Ishikawa (cell line): ENCODE results near the gene ZBTB46.

Experiments used
- CEBPB ChIP-seq: IDR thresholded peaks from 2 replicates; pipeline ENCODE4 v1.6.1; 2012
- CREB1 ChIP-seq: IDR thresholded peaks from 2 replicates; pipeline ENCODE4 v1.6.1; 2012; ENCODE audit warnings: low read depth
- EGR1 ChIP-seq: IDR thresholded peaks from 2 replicates; pipeline ENCODE4 v1.6.1; 2012
- EP300 ChIP-seq: IDR thresholded peaks from 2 replicates; pipeline ENCODE4 v1.6.1; 2012; ENCODE audit warnings: borderline replicate concordance
- FOXM1 ChIP-seq: IDR thresholded peaks from 2 replicates; pipeline ENCODE4 v1.6.1; 2012; ENCODE audit warnings: low read depth, borderline replicate concordance
- NFIC ChIP-seq: IDR thresholded peaks from 2 replicates; pipeline ENCODE4 v1.6.1; 2012
- RAD21 ChIP-seq: IDR thresholded peaks from 2 replicates; pipeline ENCODE4 v1.6.1; 2012; ENCODE audit warnings: low read depth
- TAF1 ChIP-seq: IDR thresholded peaks from 2 replicates; pipeline ENCODE4 v1.6.1; 2012; ENCODE audit warnings: low read depth, mild to moderate bottlenecking
- TCF12 ChIP-seq: IDR thresholded peaks from 2 replicates; pipeline ENCODE4 v1.6.1; 2012; ENCODE audit warnings: low read depth
- TEAD4 ChIP-seq: IDR thresholded peaks from 2 replicates; pipeline ENCODE4 v1.6.1; 2012
- YY1 ChIP-seq: IDR thresholded peaks from 2 replicates; pipeline ENCODE4 v1.6.1; 2012; ENCODE audit warnings: low read depth
- ZBTB7A ChIP-seq: IDR thresholded peaks from 2 replicates; pipeline ENCODE4 v1.6.1; 2012; ENCODE audit warnings: low read depth
- TF ChIP-seq, protein P1 (sequence below): IDR thresholded peaks from 2 replicates; pipeline ENCODE4 v1.6.1; 2012; ENCODE audit warnings: low read depth, mild to moderate bottlenecking
- TF ChIP-seq, protein P2 (sequence below): IDR thresholded peaks from 2 replicates; pipeline ENCODE4 v1.6.1; 2012
- TF ChIP-seq, protein P3 (sequence below): IDR thresholded peaks from 2 replicates; pipeline ENCODE4 v1.6.1; 2012

The ZBTB46 gene

DNA sequence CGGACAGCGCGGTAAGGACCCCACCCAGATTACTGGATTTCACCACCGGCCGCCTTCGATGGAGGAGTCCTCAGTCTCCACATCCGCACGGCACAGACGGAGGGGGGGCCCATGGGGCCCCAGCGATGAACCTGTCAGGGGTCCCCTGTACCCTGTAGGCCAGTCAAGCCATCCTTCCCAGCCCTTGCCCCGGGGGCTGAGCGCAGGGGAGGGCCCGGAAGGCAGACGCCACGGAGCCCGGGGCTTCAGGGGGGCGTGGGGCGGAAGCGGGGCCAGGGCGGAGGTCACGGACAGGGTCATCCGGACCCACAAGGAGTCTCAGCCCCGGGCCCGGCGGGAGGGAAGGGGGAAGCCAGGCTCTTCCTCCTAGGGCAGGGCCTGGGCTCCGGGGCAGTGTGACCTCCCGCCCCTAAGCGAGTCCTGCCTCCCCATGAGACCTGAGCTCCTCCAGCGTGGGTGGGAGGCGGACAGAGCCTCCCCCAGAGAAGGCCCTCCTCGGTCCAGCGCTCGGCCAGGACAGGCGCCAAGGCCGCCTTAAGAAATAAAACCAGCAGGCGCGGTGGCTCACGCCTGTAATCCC, 22.8 kb downstream of the ZBTB46 start:
- TF ChIP-seq NFIC = no peak
- TF ChIP-seq, protein P1, sequence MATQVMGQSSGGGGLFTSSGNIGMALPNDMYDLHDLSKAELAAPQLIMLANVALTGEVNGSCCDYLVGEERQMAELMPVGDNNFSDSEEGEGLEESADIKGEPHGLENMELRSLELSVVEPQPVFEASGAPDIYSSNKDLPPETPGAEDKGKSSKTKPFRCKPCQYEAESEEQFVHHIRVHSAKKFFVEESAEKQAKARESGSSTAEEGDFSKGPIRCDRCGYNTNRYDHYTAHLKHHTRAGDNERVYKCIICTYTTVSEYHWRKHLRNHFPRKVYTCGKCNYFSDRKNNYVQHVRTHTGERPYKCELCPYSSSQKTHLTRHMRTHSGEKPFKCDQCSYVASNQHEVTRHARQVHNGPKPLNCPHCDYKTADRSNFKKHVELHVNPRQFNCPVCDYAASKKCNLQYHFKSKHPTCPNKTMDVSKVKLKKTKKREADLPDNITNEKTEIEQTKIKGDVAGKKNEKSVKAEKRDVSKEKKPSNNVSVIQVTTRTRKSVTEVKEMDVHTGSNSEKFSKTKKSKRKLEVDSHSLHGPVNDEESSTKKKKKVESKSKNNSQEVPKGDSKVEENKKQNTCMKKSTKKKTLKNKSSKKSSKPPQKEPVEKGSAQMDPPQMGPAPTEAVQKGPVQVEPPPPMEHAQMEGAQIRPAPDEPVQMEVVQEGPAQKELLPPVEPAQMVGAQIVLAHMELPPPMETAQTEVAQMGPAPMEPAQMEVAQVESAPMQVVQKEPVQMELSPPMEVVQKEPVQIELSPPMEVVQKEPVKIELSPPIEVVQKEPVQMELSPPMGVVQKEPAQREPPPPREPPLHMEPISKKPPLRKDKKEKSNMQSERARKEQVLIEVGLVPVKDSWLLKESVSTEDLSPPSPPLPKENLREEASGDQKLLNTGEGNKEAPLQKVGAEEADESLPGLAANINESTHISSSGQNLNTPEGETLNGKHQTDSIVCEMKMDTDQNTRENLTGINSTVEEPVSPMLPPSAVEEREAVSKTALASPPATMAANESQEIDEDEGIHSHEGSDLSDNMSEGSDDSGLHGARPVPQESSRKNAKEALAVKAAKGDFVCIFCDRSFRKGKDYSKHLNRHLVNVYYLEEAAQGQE = no peak
- TF ChIP-seq CEBPB = no peak
- TF ChIP-seq EP300 = no peak
- TF ChIP-seq TCF12 = no peak
- TF ChIP-seq EGR1 = no peak

- TF ChIP-seq, protein P2, sequence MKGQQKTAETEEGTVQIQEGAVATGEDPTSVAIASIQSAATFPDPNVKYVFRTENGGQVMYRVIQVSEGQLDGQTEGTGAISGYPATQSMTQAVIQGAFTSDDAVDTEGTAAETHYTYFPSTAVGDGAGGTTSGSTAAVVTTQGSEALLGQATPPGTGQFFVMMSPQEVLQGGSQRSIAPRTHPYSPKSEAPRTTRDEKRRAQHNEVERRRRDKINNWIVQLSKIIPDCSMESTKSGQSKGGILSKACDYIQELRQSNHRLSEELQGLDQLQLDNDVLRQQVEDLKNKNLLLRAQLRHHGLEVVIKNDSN = no peak
- TF ChIP-seq EP300 (no peak), TEAD4 (no peak), YY1 (no peak), TAF1 (no peak), TCF12 (no peak), EGR1 (no peak), CEBPB (no peak)
Measured at GRCh38 chr20:63807654-63808053, 23.4 kb downstream of the ZBTB46 start.

GRCh38 chr20:63804308-63804636, 26.8 kb downstream of the ZBTB46 start:
- TF ChIP-seq CEBPB (no peak), CREB1 (no peak), ZBTB7A (no peak), EGR1 (no peak), YY1 (no peak), FOXM1 (no peak), TCF12 (no peak), RAD21 (no peak), TAF1 (no peak), NFIC (no peak), TEAD4 (no peak), EP300 (no peak)
- TF ChIP-seq, protein P2 = no peak

DNA sequence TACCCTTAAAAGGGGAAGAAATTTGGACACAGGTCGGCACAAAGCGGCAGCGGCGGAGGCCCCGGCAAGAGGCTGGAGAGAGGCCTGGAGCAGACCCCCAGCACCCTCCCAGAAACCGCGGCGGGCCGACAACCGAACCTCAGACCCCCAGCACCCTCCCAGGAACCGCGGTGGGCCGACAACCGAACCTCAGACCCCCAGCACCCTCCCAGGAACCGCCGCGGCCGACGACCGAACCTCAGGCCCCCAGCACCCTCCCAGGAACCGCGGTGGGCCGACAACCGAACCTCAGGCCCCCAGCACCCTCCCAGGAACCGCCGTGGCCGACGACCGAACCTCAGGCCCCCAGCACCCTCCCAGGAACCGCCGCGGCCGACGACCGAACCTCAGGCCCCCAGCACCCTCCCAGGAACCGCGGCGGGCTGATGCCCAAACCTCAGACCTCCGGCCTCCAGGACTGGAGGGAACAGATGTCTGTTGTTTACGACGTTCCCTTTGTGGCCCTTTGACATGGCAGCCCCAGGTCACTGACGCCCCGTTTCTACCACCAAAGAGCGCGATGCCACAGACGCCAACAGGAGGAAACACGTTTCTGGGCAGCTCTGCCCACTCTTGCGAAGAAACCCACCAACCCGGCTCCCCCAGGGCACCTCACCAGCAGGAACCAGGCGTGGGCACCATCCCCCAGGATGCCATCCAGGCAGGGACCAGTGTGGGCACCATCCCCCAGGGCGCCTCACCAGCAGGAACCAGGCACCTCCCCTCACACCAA, 28.4 kb downstream of the ZBTB46 start:
- no peak for TF ChIP-seq TAF1
- no peak for TF ChIP-seq EGR1
- no peak for TF ChIP-seq NFIC
- TF ChIP-seq TEAD4 = no peak
- no peak for TF ChIP-seq FOXM1
- TF ChIP-seq, protein P3, sequence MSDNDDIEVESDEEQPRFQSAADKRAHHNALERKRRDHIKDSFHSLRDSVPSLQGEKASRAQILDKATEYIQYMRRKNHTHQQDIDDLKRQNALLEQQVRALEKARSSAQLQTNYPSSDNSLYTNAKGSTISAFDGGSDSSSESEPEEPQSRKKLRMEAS = no peak
- TF ChIP-seq CEBPB = no peak
- no peak for TF ChIP-seq CREB1
- TF ChIP-seq, protein P2 = no peak
- TF ChIP-seq, protein P1 = no peak
- TF ChIP-seq RAD21 = no peak
- no peak for TF ChIP-seq ZBTB7A
- no peak for TF ChIP-seq EP300
- TF ChIP-seq TCF12 = no peak

DNA sequence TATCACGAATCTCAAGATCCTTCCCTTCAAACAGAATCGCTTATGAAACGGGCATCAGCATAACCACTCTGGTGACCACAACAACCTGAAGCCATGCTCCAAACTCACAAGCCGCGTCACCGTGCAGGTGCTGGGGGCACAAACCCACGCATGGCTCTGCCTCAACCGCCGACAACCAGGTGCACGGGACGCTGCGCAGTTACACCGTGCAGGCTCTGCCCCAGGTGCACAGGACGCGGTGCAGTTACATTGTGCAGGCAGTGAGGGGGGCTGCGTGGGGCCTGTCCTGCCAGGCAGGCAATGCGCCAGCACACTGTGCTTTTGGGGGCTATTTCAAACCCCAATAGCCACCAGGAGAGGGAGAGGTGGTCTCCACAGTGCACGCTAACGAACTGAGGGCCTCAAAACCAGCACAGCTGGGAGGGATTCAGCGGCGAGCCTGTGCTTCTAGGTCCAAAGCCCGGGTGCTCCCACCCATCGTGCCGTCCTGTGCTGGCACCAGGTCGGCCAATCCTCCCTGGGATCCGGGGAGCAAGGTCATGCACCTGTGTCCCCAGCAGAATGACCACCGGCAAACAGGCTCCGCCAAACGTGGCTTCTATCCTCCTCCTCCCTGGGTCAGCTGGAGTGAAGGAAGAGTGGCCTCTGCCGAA, 35.8 kb downstream of the ZBTB46 start:
- TF ChIP-seq TAF1 (no peak), TCF12 (no peak), YY1 (no peak), NFIC (no peak), CREB1 (no peak), ZBTB7A (no peak), TEAD4 (no peak), FOXM1 (no peak), EP300 (no peak), RAD21 (no peak), EGR1 (no peak), CEBPB (no peak)
- TF ChIP-seq, protein P3 = no peak
- TF ChIP-seq, protein P1 = no peak
- TF ChIP-seq, protein P2 = no peak
